Measurements from ENCODE around the gene COBLL1. TPM values are rescaled to one million over a fixed set of nuclear protein-coding genes. Genes with fewer than 3 reads are reported as not detected.

COBLL1 gene
- total and polyA plus RNA-seq, 2 of the 4 experiments (the other 2 are of a cell fraction): 0.79 to 1.1 TPM

GRCh38 chr2:164794432-164795231 lies 47.0 kb downstream of the COBLL1 start:
- no peak overlapping the region for H3K23ac ChIP-seq (ENCODE audit: low read depth, low read length)
- no peak overlapping the region for H2AFZ ChIP-seq (replicated peaks; ENCODE audit: low read length, poor library complexity)
- no peak overlapping the region for H4K5ac ChIP-seq (ENCODE audit: low read depth, low read length)
- no peak overlapping the region for H2BK5ac ChIP-seq (ENCODE audit: low read depth, low read length, poor library complexity, severe bottlenecking)
- no peak overlapping the region for H3K14ac ChIP-seq (replicated peaks; ENCODE audit: low read depth, low read length)
- TF ChIP-seq MAFK (IDR thresholded peaks at IDR 0.05; ENCODE audit: low read depth, low read length) (no peak), RAD21 (IDR thresholded peaks at IDR 0.05; ENCODE audit: low read length) (no peak), RCOR1 (IDR thresholded peaks at IDR 0.05; ENCODE audit: insufficient replicate concordance, low read length) (no peak), POLR2A (IDR thresholded peaks at IDR 0.05; ENCODE audit: low read depth, low read length) (no peak), ELK1 (IDR thresholded peaks at IDR 0.05; ENCODE audit: borderline replicate concordance, low read depth, low read length) (no peak), NFE2L2 (IDR thresholded peaks at IDR 0.05; ENCODE audit: low read depth, low read length) (no peak), MXI1 (IDR thresholded peaks at IDR 0.05; ENCODE audit: borderline replicate concordance, low read depth, low read length) (no peak)
- TF ChIP-seq, protein P1, sequence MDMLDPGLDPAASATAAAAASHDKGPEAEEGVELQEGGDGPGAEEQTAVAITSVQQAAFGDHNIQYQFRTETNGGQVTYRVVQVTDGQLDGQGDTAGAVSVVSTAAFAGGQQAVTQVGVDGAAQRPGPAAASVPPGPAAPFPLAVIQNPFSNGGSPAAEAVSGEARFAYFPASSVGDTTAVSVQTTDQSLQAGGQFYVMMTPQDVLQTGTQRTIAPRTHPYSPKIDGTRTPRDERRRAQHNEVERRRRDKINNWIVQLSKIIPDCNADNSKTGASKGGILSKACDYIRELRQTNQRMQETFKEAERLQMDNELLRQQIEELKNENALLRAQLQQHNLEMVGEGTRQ (IDR thresholded peaks at IDR 0.05; ENCODE audit: low read depth, low read length): no peak
- BruUV-seq (replicated peaks): no TSS peak
- H2BK15ac ChIP-seq (ENCODE audit: low read depth, low read length): no peak overlapping the region
- no peak overlapping the region for H3K56ac ChIP-seq (ENCODE audit: extremely low read depth, insufficient read depth, low read length)
- H4K91ac ChIP-seq (ENCODE audit: insufficient read depth, low read depth, low read length): no peak overlapping the region
- no peak overlapping the region for H4K8ac ChIP-seq (ENCODE audit: low read depth in 2 of 2, low read length in 2 of 2)
- in situ Hi-C loops (cut with MboI; ENCODE audit: low sequenced_read_pairs): no loop called here
- no peaks in the 10 kb centered on the region for H3K9me1 ChIP-seq (ENCODE audit: insufficient read depth, low read length)
- no peaks in the 10 kb centered on the region for H4K20me1 ChIP-seq (ENCODE audit: insufficient read depth, low read length)
- no peak overlapping the region for H3K4me2 ChIP-seq (ENCODE audit: low read depth, low read length)
- H3K27me3 ChIP-seq (ENCODE audit: control insufficient read depth, insufficient read depth, low read length): no peaks in the 10 kb centered on the region
- ATAC-seq (ENCODE audit: low read depth) (no peak), DNase-seq (no peak)
- dilution Hi-C loops (cut with HindIII; ENCODE audit: low sequenced_read_pairs, unreplicated experiment): no loop called here
- no peak overlapping the region for H3K18ac ChIP-seq (ENCODE audit: low read depth, low read length)
- H3K79me1 ChIP-seq (ENCODE audit: low read depth in 1 of 2, low read length in 2 of 2): no peaks in the 10 kb centered on the region
- no peak overlapping the region for H3K4ac ChIP-seq (ENCODE audit: low read depth, low read length)
- no peak overlapping the region for H2BK20ac ChIP-seq (ENCODE audit: low read depth, low read length)
- H3K9me3 ChIP-seq (ENCODE audit: control insufficient read depth, insufficient read depth, low read length): no peaks in the 10 kb centered on the region
- H3K27ac ChIP-seq (ENCODE audit: insufficient read depth, low read length): no peak overlapping the region
- H3K4me1 ChIP-seq (ENCODE audit: control insufficient read depth, insufficient read depth, low read length): no peaks in the 10 kb centered on the region
- no peaks in the 10 kb centered on the region for H3K36me3 ChIP-seq (ENCODE audit: control insufficient read depth, insufficient read depth, low read length)
- CTCF ChIA-PET: no interaction called here
- H2BK120ac ChIP-seq (ENCODE audit: low read depth, low read length): no peak overlapping the region
- WGBS, 2 experiments (ENCODE audit: extremely low coverage in 2 of 2, insufficient read length in 1 of 2): no CpG with 5 or more reads among the region's 4 CpGs
- H3K9ac ChIP-seq (ENCODE audit: low read depth, low read length): no peak overlapping the region
- POLR2A ChIA-PET (ENCODE audit: unreplicated experiment): no interaction called here
- no peak overlapping the region for H3K4me3 ChIP-seq (ENCODE audit: insufficient read depth, low read depth, low read length)
- no peak overlapping the region for H2AK5ac ChIP-seq (ENCODE audit: low read depth, low read length)
- H2AK9ac ChIP-seq (replicated peaks; ENCODE audit: low read depth, low read length, poor library complexity): no peak overlapping the region
- intact Hi-C loops (cut with micrococcal nuclease): no loop called here
